Vagina (tissue), 2 donors: ENCODE data around the gene HDAC7.

Experiments used
- POLR2A ChIP-seq, 2 donors: fragments of 450-650 bp; IDR thresholded peaks; one replicate each; pipeline ENCODE4 v1.6.1; 2017; ENCODE audit warnings: antibody characterized with exemption in 2 of 2, mild to moderate bottlenecking in 2 of 2, moderate library complexity in 2 of 2
- POLR2AphosphoS5 ChIP-seq, 2 donors: sonication (generic); formaldehyde crosslinking; IDR thresholded peaks; one replicate each; pipeline ENCODE4 v1.9.0; 2017; ENCODE audit warnings: antibody characterized with exemption in 2 of 2, mild to moderate bottlenecking in 2 of 2, low read depth in 1 of 2; ENCODE audit not compliant: insufficient read depth in 1 of 2

DNA sequence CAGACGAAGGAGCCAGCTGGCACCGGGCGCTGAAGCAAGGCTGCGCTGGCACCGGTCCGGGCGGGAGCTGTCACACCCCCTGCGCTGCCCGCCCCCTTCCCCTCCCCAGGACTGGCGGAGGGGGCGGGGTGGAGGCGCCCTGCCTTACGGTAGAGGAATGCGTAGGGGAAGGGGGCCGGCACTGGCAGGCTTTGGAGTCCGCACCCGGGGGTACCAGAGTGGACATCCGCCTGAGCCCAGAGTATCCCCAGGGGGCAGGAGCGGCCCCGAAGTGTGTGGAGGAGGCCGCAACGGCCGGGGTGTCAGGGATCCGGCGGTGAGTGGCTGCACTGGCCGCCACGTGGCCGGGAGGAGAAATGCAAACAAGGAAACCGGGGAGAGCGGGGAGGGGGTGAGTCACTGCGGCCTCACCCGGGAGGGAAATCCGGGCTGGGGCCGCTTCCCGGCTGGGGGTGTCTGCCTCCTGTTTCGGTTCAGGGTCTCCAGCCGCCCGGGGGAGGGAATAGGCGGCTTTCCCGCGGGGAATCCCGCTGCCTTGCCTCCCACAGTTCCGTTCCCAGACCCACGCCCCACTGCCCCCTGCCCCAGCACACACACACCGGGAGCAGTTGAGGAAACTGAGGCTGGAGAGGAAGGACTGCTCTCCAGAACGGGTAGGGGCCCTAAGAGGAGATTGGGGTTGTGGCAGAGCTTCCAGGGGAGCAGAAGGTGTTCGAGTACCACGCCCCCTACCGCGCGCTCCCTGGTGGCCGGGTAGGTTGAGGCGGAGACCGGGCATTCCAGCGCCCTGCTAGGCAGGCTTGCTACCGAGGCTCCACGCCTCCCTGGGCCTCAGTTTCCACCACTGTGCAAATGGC lies 60.6 kb downstream of the HDAC7 start, which contains the start of gene RAPGEF3:
- TF ChIP-seq POLR2AphosphoS5 (IDR thresholded peaks at IDR 0.05; ENCODE audit: insufficient read depth in 1 of 2, low read depth in 1 of 2) (peak; percentile 75 to 86), POLR2A (IDR thresholded peaks at IDR 0.05) (no peak)
